ENCODE results near the gene CCDC57. TPM values are rescaled to one million over a fixed set of nuclear protein-coding genes. Genes with fewer than 3 reads are reported as not detected.

CCDC57 gene
- total and polyA plus RNA-seq, 2 experiments from 2014 or later = 46.2 to 53.5 TPM

DNA sequence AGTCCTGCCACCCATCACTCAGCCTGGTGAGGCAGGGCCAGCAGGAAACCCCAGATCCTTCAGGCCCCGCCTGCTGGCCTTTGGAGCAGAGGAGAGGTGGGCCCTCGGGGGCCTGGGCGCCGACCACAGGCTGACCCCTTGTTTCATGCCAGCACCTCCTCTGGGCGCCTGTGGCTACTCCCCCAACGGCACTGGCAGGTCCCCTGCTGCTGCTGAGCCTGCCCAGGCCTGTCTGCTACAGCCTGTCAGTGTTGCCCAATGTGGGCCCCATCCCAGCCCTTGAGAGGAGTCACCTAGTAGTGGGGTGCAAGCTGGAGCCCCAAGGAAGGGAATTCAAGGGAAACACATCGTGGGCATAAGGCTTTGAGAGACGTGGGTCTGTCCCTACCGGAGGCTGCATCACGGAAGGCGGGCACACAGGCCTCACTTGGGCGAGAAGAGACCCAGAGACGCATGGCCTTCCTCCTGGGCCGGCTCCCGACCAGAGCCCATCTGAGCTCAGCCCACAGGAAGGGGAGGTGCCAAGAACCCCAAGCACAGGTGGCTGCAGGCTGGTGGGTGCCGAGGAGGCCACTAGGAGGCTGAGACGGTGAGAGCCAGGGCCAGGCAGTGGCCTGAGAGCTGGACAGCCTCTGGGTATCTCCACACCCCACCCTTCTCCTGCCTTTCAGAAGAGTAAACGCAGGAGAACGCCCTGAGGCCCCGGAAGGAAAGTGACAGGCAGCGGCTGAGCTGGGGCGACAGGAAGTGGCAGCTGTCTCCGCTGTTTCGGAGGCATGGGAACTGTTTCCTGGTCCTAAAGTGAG is 106.6 kb downstream of the CCDC57 start:
- H3K4me1 ChIP-seq (ENCODE audit: low read depth) = peaks cover 31% of the 10 kb centered on the region
- DNase-seq (ENCODE audit: low read depth in 1 of 2, low spot score in 1 of 2) = peak; percentile 58 to 73
- TF ChIP-seq, protein P1, sequence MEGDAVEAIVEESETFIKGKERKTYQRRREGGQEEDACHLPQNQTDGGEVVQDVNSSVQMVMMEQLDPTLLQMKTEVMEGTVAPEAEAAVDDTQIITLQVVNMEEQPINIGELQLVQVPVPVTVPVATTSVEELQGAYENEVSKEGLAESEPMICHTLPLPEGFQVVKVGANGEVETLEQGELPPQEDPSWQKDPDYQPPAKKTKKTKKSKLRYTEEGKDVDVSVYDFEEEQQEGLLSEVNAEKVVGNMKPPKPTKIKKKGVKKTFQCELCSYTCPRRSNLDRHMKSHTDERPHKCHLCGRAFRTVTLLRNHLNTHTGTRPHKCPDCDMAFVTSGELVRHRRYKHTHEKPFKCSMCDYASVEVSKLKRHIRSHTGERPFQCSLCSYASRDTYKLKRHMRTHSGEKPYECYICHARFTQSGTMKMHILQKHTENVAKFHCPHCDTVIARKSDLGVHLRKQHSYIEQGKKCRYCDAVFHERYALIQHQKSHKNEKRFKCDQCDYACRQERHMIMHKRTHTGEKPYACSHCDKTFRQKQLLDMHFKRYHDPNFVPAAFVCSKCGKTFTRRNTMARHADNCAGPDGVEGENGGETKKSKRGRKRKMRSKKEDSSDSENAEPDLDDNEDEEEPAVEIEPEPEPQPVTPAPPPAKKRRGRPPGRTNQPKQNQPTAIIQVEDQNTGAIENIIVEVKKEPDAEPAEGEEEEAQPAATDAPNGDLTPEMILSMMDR (IDR thresholded peaks at IDR 0.05; ENCODE audit: low read depth, low read length) = peak; percentile 40
- no peaks in the 10 kb centered on the region for H3K36me3 ChIP-seq
- no peaks in the 10 kb centered on the region for H3K9me3 ChIP-seq (ENCODE audit: low read depth)
- H3K4me3 ChIP-seq = no peak overlapping the region
- H3K27ac ChIP-seq = peak overlapping the region; percentile 88
- H3K27me3 ChIP-seq = no peaks in the 10 kb centered on the region

DNA sequence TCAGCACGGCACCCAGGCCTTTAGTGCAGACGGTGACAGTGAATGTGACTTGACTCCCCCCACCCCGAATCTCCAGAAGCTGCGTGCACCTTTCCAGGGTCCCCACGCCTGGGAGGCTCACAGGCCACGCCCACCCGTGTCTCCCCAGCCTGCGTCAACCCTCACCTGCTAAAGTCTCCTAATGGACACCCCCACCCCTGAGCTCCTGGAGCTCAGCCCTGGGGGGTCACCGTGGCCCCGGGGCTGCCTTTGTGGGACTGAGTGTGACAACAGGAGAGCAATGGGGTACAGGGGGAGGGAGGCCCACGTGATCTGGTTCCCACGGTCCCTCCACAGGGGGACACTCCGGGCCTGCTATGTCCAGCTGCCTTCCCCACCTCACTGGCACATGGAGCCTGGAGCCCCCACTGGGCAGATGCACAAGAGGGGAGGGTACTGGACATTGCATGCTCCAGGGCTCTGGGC is 107.2 kb downstream of the CCDC57 start:
- Histone ChIP-seq H3K27ac (peak overlapping the region; percentile 88), H3K4me1 (ENCODE audit: low read depth) (peaks cover 31% of the 10 kb centered on the region), H3K36me3 (no peaks in the 10 kb centered on the region), H3K4me3 (no peak overlapping the region), H3K27me3 (no peaks in the 10 kb centered on the region), H3K9me3 (ENCODE audit: low read depth) (no peaks in the 10 kb centered on the region)
- DNase-seq (ENCODE audit: low read depth in 1 of 2, low spot score in 1 of 2) = no peak
- TF ChIP-seq, protein P1 (IDR thresholded peaks at IDR 0.05; ENCODE audit: low read depth, low read length) = no peak

DNA sequence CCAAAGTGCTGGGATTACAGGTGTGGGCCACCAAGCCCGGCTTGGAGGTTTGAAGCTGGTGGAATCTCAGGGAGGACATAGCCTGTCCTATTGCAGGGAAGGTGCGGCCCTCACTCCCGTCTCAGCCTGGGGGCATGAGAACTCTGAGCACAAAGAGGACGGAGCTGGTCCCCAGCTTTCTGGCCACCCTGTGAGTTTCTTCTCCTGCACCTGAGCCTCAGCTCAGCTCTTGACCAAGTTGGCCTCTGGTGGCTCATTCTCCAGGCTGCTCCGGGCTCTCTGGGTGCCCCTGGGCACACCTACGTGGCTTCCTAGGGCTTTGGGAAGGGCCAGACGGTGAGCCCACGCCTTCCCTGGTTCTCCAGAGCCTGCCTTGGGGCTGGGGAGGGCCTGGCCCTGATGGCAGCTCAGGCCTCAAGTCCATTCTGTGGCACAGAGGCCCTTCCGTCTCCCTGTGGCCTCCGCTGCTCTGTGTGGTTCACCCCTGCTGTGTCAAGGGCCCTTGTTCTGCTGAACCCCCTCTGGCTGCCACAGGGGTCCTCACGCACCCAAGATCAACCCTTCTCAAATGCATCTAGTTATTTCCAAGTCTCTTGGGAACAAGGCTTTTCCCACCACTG is 107.7 kb downstream of the CCDC57 start:
- H3K27me3 ChIP-seq = no peaks in the 10 kb centered on the region
- H3K9me3 ChIP-seq (ENCODE audit: low read depth) = no peaks in the 10 kb centered on the region
- peaks cover 31% of the 10 kb centered on the region for H3K4me1 ChIP-seq (ENCODE audit: low read depth)
- no peak overlapping the region for H3K4me3 ChIP-seq
- H3K36me3 ChIP-seq = no peaks in the 10 kb centered on the region
- H3K27ac ChIP-seq = peak overlapping the region; percentile 88
- no peak for DNase-seq (ENCODE audit: low read depth in 1 of 2, low spot score in 1 of 2)
- TF ChIP-seq, protein P1 (IDR thresholded peaks at IDR 0.05; ENCODE audit: low read depth, low read length) = no peak

DNA sequence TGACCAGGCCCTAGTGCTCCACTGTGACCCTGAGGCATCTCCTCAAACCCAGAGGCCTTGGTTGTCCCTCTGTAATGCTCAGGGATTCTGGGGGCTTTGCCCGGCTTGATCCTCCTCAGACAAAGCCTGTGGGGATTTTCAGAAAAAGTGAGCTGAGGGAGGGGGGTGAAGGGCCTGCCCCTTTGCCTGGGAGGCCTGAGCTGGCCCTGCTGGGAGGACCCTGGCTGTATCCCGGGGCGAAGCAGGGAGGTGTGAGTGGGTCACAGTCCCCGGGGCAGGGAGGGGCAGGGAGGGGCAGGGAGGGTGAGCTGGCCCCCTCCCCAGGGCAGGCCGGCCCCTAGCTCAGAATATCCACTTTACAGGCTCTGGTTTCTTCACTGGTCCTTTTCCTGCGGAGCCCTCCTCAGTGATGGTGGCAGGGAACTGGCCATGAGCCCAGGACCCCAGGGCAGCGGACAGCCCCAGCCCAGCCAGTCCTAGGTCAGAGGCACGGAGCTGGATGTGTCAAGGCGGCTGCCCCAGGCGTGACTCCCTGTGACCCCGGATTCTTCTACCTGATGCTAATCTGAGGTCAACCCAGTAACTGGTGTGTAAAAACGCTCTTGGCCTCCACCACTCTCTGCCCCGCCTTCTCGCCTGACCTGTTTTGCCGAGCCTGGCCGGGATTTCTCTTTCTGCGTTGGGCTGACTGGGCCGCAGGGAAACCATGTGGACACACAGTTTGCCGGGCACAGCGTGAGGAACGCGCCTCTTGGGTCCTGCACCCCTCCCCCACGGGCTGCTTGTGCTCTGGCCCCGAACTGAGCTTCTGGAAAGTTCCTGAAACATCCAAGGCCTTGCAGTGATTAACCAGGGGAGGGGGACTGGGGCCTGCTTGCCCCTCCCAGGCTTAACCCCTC is 108.8 kb downstream of the CCDC57 start:
- H3K9me3 ChIP-seq (ENCODE audit: low read depth) = no peaks in the 10 kb centered on the region
- no peaks in the 10 kb centered on the region for H3K27me3 ChIP-seq
- peaks cover 31% of the 10 kb centered on the region for H3K4me1 ChIP-seq (ENCODE audit: low read depth)
- no peaks in the 10 kb centered on the region for H3K36me3 ChIP-seq
- DNase-seq (ENCODE audit: low read depth in 1 of 2, low spot score in 1 of 2) = peak; percentile 38 to 53
- TF ChIP-seq, protein P1 (IDR thresholded peaks at IDR 0.05; ENCODE audit: low read depth, low read length) = no peak
- peak overlapping the region; percentile 88 for H3K27ac ChIP-seq
- H3K4me3 ChIP-seq = no peak overlapping the region
